Measurements from ENCODE around the gene PCK2. TPM values are rescaled to one million over a fixed set of nuclear protein-coding genes. Genes with fewer than 3 reads are reported as not detected.

PCK2 gene
- polyA plus RNA-seq, 2 of the 4 experiments (the other 2 are of a cell fraction), result 16.9 to 60.2 TPM

DNA sequence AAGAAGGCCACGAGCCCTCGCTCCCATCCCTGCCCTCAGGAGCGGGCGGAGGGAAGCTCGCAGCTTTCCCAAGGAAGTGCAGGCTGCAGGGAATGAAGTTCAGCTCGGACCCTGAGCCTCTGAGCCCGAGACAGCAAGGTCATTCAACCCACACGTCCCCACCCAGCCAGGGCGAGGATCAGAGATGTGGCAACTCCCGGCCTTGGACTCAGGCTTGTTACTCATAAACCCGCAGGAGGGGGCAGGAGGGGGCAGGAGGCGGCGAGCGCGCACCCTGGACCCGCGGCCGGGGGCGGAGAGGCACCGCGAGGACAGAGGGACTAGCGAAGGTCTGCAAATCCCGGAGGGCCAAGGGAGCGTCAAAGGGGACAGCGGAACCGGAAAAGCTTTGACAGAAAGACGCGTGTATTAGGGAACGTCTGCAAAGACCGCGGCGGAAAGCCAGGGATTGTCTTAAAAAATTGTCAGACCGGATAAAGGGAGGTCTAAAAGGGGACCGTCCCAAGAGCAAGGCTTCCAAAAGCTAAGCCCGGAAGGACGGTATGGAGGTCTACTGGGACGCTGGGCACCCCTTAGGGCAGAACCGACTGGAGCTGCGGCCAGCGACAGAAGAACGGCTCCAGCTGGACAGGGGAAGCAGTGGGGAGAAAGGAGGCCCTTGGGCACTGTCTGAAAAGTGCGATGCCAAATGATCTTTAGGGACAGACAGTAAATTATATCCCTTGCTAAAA, 19.9 kb downstream of the PCK2 start:
- peak; percentile 74 to 75 for ATAC-seq
- WGBS (ENCODE audit: missing lambda C conversion rate), result 2% methylated on average over 36 of the region's 42 CpGs
- Histone ChIP-seq H3K4me3 (peak overlapping the region; percentile 62), H3K4me1 (peaks cover 13% of the 10 kb centered on the region; the same call in 1 of the 3 replicates), H3K4me2 (peak overlapping the region; percentile 78), H3K9me3 (no peaks in the 10 kb centered on the region), H3K27ac (peak overlapping the region; percentile 95 to 96)
- TF ChIP-seq SMC3 (IDR thresholded peaks at IDR 0.05), result peak; percentile 20; the same call in 1 of the 3 replicates
- TF ChIP-seq POLR2A (IDR thresholded peaks at IDR 0.05; ENCODE audit: low read length), result peak; percentile 67
- TF ChIP-seq MAZ (IDR thresholded peaks at IDR 0.05; ENCODE audit: borderline replicate concordance, low read depth, low read length), result 0 out of 2 replicates have a peak, but pooled peaks have one; percentile 66
- TF ChIP-seq BCL3 (IDR thresholded peaks at IDR 0.05), result peak; percentile 74; the same call in 2 of the 3 replicates
- 0 out of 2 replicates have a peak, but pooled peaks have one; percentile 34 for TF ChIP-seq KDM5A (IDR thresholded peaks at IDR 0.05)
- TF ChIP-seq MAFK (IDR thresholded peaks at IDR 0.05; ENCODE audit: partially characterized antibody), result peak; percentile 16
- no peak for TF ChIP-seq CHD4 (IDR thresholded peaks at IDR 0.05; ENCODE audit: borderline replicate concordance)
- peak; percentile 27; the same call in 1 of the 2 replicates for TF ChIP-seq GATA3 (IDR thresholded peaks at IDR 0.05; ENCODE audit: borderline replicate concordance)
- TF ChIP-seq CEBPB (IDR thresholded peaks at IDR 0.05), result peak; percentile 49 to 83; a peak in 3 of 4 replicates
- TF ChIP-seq KDM1A (IDR thresholded peaks at IDR 0.05; ENCODE audit: low read depth), result no peak
- peak; percentile 47; the same call in 1 of the 2 replicates for TF ChIP-seq HOXB13 (CRISPR knock-in tag; IDR thresholded peaks at IDR 0.05; ENCODE audit: low read depth)
- peak; percentile 51; the same call in 1 of the 2 replicates for TF ChIP-seq MAX (IDR thresholded peaks at IDR 0.05)
- TF ChIP-seq FOSL2 (IDR thresholded peaks at IDR 0.05), result no peak
- TF ChIP-seq FOSL2 (CRISPR knock-in tag; IDR thresholded peaks at IDR 0.05), result peak; percentile 33
- TF ChIP-seq ZSCAN20 (CRISPR knock-in tag; IDR thresholded peaks at IDR 0.05), result no peak
- TF ChIP-seq JUN (IDR thresholded peaks at IDR 0.05), result peak; percentile 63 to 82; a peak in 3 of 5 replicates
- TF ChIP-seq, protein P1, sequence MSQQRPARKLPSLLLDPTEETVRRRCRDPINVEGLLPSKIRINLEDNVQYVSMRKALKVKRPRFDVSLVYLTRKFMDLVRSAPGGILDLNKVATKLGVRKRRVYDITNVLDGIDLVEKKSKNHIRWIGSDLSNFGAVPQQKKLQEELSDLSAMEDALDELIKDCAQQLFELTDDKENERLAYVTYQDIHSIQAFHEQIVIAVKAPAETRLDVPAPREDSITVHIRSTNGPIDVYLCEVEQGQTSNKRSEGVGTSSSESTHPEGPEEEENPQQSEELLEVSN (IDR thresholded peaks at IDR 0.05; ENCODE audit: borderline replicate concordance, low read depth), result peak; percentile 60; the same call in 1 of the 2 replicates
- FAIRE-seq, result no peak
- ChIA-PET POLR2A (interaction anchor here (0.5 to 2.9 kb wide), 22 partner anchors 10 to 1470 kb away, joined by 3 to 55 read pairs (median 4); partner anchors contain the start of genes CARMIL3, CIDEB, EMC9 and IRF9), CTCF (interaction anchor here (0.8 to 5.6 kb wide), 13 partner anchors 12 to 525 kb away, joined by 3 to 44 read pairs (median 4); partner anchors contain the start of genes EMC9 and IRF9)
- peak; percentile 76 to 92 for DNase-seq (ENCODE audit: low read depth in 1 of 2, low spot score in 1 of 2)

- ATAC-seq, result peak; percentile 92 to 94
- 2% methylated on average over 56 of the region's 65 CpGs for WGBS (ENCODE audit: missing lambda C conversion rate)
- TF ChIP-seq JUN (IDR thresholded peaks at IDR 0.05) (peak in 1 of 2 experiments; percentile 10; a peak in 2 of 5 replicates), USF2 (IDR thresholded peaks at IDR 0.05) (peak; percentile 96), SMC3 (IDR thresholded peaks at IDR 0.05) (no peak), FOSL2 (IDR thresholded peaks at IDR 0.05) (no peak), FOSL2 (CRISPR knock-in tag; IDR thresholded peaks at IDR 0.05) (peak; percentile 28; the same call in 1 of the 2 replicates), GATA3 (IDR thresholded peaks at IDR 0.05; ENCODE audit: borderline replicate concordance) (peak; percentile 28; the same call in 1 of the 2 replicates), HES2 (IDR thresholded peaks at IDR 0.05) (no peak), NR3C1 (IDR thresholded peaks at IDR 0.05) (no peak), RARB (CRISPR knock-in tag; IDR thresholded peaks at IDR 0.05) (no peak), FOSB (CRISPR knock-in tag; IDR thresholded peaks at IDR 0.05) (no peak), POLR2A (IDR thresholded peaks at IDR 0.05; ENCODE audit: low read length) (0 out of 2 replicates have a peak, but pooled peaks have one; percentile 3), NFE2L2 (conservative IDR thresholded peaks at IDR 0.05; ENCODE audit: low read length) (no peak), BHLHE40 (IDR thresholded peaks at IDR 0.05; ENCODE audit: low read depth, low read length) (no peak)
- TF ChIP-seq, protein P1 (IDR thresholded peaks at IDR 0.05; ENCODE audit: borderline replicate concordance, low read depth), result peak; percentile 69; the same call in 1 of the 2 replicates
- TF ChIP-seq, protein P2, sequence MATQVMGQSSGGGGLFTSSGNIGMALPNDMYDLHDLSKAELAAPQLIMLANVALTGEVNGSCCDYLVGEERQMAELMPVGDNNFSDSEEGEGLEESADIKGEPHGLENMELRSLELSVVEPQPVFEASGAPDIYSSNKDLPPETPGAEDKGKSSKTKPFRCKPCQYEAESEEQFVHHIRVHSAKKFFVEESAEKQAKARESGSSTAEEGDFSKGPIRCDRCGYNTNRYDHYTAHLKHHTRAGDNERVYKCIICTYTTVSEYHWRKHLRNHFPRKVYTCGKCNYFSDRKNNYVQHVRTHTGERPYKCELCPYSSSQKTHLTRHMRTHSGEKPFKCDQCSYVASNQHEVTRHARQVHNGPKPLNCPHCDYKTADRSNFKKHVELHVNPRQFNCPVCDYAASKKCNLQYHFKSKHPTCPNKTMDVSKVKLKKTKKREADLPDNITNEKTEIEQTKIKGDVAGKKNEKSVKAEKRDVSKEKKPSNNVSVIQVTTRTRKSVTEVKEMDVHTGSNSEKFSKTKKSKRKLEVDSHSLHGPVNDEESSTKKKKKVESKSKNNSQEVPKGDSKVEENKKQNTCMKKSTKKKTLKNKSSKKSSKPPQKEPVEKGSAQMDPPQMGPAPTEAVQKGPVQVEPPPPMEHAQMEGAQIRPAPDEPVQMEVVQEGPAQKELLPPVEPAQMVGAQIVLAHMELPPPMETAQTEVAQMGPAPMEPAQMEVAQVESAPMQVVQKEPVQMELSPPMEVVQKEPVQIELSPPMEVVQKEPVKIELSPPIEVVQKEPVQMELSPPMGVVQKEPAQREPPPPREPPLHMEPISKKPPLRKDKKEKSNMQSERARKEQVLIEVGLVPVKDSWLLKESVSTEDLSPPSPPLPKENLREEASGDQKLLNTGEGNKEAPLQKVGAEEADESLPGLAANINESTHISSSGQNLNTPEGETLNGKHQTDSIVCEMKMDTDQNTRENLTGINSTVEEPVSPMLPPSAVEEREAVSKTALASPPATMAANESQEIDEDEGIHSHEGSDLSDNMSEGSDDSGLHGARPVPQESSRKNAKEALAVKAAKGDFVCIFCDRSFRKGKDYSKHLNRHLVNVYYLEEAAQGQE (IDR thresholded peaks at IDR 0.05), result peak; percentile 92
Observed at GRCh38 chr14:24114532-24115421, 20.7 kb downstream of the PCK2 start, which contains the start of the genes DCAF11 and NRL. DCAF11 (plus strand) TSS chr14:24114777; CDS start chr14:24115595, 818 bp downstream. NRL (minus strand) TSS chr14:24114949; CDS start chr14:24082848, 32,101 bp downstream.

More at GRCh38 chr14:24114532-24115421, 20.7 kb downstream of the PCK2 start, which contains the start of the genes DCAF11 and NRL:
- H3K4me3 ChIP-seq, result peak within 1 kb of the TSS; percentile 62
- peak; percentile 77 for FAIRE-seq
- peaks cover 11% of the 10 kb centered on the region; the same call in 1 of the 3 replicates for H3K4me1 ChIP-seq
- peak within 1 kb of the TSS; percentile 95 to 96 for H3K27ac ChIP-seq
- no peaks in the 10 kb centered on the region for H3K9me3 ChIP-seq
- peak; percentile 99 to 100 for DNase-seq (ENCODE audit: low read depth in 1 of 2, low spot score in 1 of 2)
- H3K4me2 ChIP-seq, result peak within 1 kb of the TSS; percentile 89
- ChIA-PET CTCF (interaction anchor here (0.8 to 5.6 kb wide), 15 partner anchors 11 to 526 kb away, joined by 3 to 44 read pairs (median 4); partner anchors contain the start of genes EMC9 and IRF9), POLR2A (interaction anchor here (0.5 to 2.9 kb wide), 25 partner anchors 10 to 1471 kb away, joined by 3 to 55 read pairs (median 4); partner anchors contain the start of genes CARMIL3, CIDEB, DHRS4L2 and EMC9)

Measured in A549 (cell line).